ENCODE results near the gene PDE4B. TPM values are rescaled to one million over a fixed set of nuclear protein-coding genes. Genes with fewer than 3 reads are reported as not detected.
"Not testable (repeated sequence)": the region's sequence is repeated elsewhere in the genome, so short reads cannot be mapped to it uniquely, and the experiment has no call there.

PDE4B gene
- polyA plus RNA-seq, 1 donor (not counting 4 experiments of a cell fraction or from before 2014, with no cell fraction given) = 0.29 TPM

- Histone ChIP-seq H4K20me1 (ENCODE audit: control insufficient read depth, extremely low read depth, insufficient read depth, low read length) (no peaks in the 10 kb centered on the region), H2AFZ (ENCODE audit: control insufficient read depth, low read length) (no peak overlapping the region), H3K9me1 (ENCODE audit: control insufficient read depth, extremely low read depth, insufficient read depth, low read length) (no peaks in the 10 kb centered on the region), H3K27ac (ENCODE audit: control insufficient read depth, insufficient read depth, low read length) (no peak overlapping the region), H3K79me2 (ENCODE audit: control insufficient read depth, insufficient read depth, low read length) (no peaks in the 10 kb centered on the region), H3K9me3 (ENCODE audit: control insufficient read depth, low read depth, low read length) (no peaks in the 10 kb centered on the region), H3K27me3 (ENCODE audit: control insufficient read depth, extremely low read depth, insufficient read depth, low read length) (no peaks in the 10 kb centered on the region), H3K9ac (ENCODE audit: control insufficient read depth, extremely low read depth, insufficient read depth, low read length) (no peak overlapping the region), H3K4me1 (ENCODE audit: control insufficient read depth, extremely low read depth, insufficient read depth, low read length) (no peaks in the 10 kb centered on the region), H3K4me3 (ENCODE audit: control insufficient read depth in 2 of 3, extremely low read depth in 1 of 3, insufficient read depth in 2 of 3, low read depth in 1 of 3, low read length in 3 of 3) (no peak overlapping the region), H3K4me2 (ENCODE audit: control insufficient read depth, extremely low read depth, insufficient read depth, low read depth, low read length) (no peak overlapping the region), H3K36me3 (ENCODE audit: control insufficient read depth in 2 of 2, extremely low read depth in 1 of 2, insufficient read depth in 2 of 2, low read length in 2 of 2) (no peaks in the 10 kb centered on the region)
- no peak for FAIRE-seq
- TF ChIP-seq EZH2 (IDR thresholded peaks at IDR 0.05; ENCODE audit: low read length) = no peak
- TF ChIP-seq, protein P1, sequence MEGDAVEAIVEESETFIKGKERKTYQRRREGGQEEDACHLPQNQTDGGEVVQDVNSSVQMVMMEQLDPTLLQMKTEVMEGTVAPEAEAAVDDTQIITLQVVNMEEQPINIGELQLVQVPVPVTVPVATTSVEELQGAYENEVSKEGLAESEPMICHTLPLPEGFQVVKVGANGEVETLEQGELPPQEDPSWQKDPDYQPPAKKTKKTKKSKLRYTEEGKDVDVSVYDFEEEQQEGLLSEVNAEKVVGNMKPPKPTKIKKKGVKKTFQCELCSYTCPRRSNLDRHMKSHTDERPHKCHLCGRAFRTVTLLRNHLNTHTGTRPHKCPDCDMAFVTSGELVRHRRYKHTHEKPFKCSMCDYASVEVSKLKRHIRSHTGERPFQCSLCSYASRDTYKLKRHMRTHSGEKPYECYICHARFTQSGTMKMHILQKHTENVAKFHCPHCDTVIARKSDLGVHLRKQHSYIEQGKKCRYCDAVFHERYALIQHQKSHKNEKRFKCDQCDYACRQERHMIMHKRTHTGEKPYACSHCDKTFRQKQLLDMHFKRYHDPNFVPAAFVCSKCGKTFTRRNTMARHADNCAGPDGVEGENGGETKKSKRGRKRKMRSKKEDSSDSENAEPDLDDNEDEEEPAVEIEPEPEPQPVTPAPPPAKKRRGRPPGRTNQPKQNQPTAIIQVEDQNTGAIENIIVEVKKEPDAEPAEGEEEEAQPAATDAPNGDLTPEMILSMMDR (optimal IDR thresholded peaks at IDR 0.05 in 1 of 3, IDR thresholded peaks at IDR 0.05 in 1 of 3, conservative IDR thresholded peaks at IDR 0.05 in 1 of 3; ENCODE audit: extremely low read depth in 1 of 3, insufficient read depth in 2 of 3, low read length in 3 of 3) = no peak
- no peak for DNase-seq (ENCODE audit: low read depth, low spot score)
- dilution Hi-C loops (cut with MboI; ENCODE audit: extremely low pct_ligation_motif_present, low sequenced_read_pairs) = no loop called here
These were observed 612.4 kb downstream of the PDE4B start for GRCh38 chr1:66405061-66405460.

- H3K27me3 ChIP-seq (ENCODE audit: control insufficient read depth, extremely low read depth, insufficient read depth, low read length); DNase-seq (ENCODE audit: low read depth, low spot score); H3K9me3 ChIP-seq (ENCODE audit: control insufficient read depth, low read depth, low read length); dilution Hi-C loops (cut with MboI; ENCODE audit: extremely low pct_ligation_motif_present, low sequenced_read_pairs); FAIRE-seq; H3K4me1 ChIP-seq (ENCODE audit: control insufficient read depth, extremely low read depth, insufficient read depth, low read length); H4K20me1 ChIP-seq (ENCODE audit: control insufficient read depth, extremely low read depth, insufficient read depth, low read length); H3K79me2 ChIP-seq (ENCODE audit: control insufficient read depth, insufficient read depth, low read length); H3K4me3 ChIP-seq (ENCODE audit: control insufficient read depth in 2 of 3, extremely low read depth in 1 of 3, insufficient read depth in 2 of 3, low read depth in 1 of 3, low read length in 3 of 3); H3K27ac ChIP-seq (ENCODE audit: control insufficient read depth, insufficient read depth, low read length); H3K4me2 ChIP-seq (ENCODE audit: control insufficient read depth, extremely low read depth, insufficient read depth, low read depth, low read length); H3K9me1 ChIP-seq (ENCODE audit: control insufficient read depth, extremely low read depth, insufficient read depth, low read length); H2AFZ ChIP-seq (ENCODE audit: control insufficient read depth, low read length); H3K36me3 ChIP-seq (ENCODE audit: control insufficient read depth in 2 of 2, extremely low read depth in 1 of 2, insufficient read depth in 2 of 2, low read length in 2 of 2); H3K9ac ChIP-seq (ENCODE audit: control insufficient read depth, extremely low read depth, insufficient read depth, low read length): not testable (repeated sequence)
These were observed 618.8 kb downstream of the PDE4B start for GRCh38 chr1:66411449-66411848.

DNA sequence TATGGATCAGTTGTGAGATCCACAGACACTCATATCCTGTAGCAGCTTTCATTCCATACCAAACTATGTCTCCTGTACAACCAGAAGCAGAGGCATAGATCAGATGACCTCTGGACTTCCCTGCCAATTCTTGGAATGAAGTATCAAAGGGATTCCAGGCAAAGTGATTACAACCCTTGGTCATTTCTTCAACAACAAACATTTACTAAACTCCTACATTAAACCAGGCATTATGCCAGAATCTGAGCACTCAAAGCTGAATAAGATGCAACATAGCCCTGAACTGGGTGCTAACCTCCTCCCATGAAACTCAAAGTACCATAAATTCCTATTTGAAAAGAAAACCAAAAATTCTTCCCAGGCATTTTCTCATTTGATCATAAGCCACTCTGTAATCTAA lies 620.0 kb downstream of the PDE4B start:
- FAIRE-seq (no peak), DNase-seq (ENCODE audit: low read depth, low spot score) (no peak)
- Histone ChIP-seq H3K4me2 (ENCODE audit: control insufficient read depth, extremely low read depth, insufficient read depth, low read depth, low read length) (no peak overlapping the region), H2AFZ (ENCODE audit: control insufficient read depth, low read length) (no peak overlapping the region), H3K27me3 (ENCODE audit: control insufficient read depth, extremely low read depth, insufficient read depth, low read length) (no peaks in the 10 kb centered on the region), H3K36me3 (ENCODE audit: control insufficient read depth in 2 of 2, extremely low read depth in 1 of 2, insufficient read depth in 2 of 2, low read length in 2 of 2) (no peaks in the 10 kb centered on the region), H3K27ac (ENCODE audit: control insufficient read depth, insufficient read depth, low read length) (no peak overlapping the region), H3K79me2 (ENCODE audit: control insufficient read depth, insufficient read depth, low read length) (no peaks in the 10 kb centered on the region), H3K9ac (ENCODE audit: control insufficient read depth, extremely low read depth, insufficient read depth, low read length) (no peak overlapping the region), H4K20me1 (ENCODE audit: control insufficient read depth, extremely low read depth, insufficient read depth, low read length) (no peaks in the 10 kb centered on the region), H3K9me3 (ENCODE audit: control insufficient read depth, low read depth, low read length) (no peaks in the 10 kb centered on the region), H3K4me3 (ENCODE audit: control insufficient read depth in 2 of 3, extremely low read depth in 1 of 3, insufficient read depth in 2 of 3, low read depth in 1 of 3, low read length in 3 of 3) (no peak overlapping the region), H3K4me1 (ENCODE audit: control insufficient read depth, extremely low read depth, insufficient read depth, low read length) (no peaks in the 10 kb centered on the region), H3K9me1 (ENCODE audit: control insufficient read depth, extremely low read depth, insufficient read depth, low read length) (no peaks in the 10 kb centered on the region)
- dilution Hi-C loops (cut with MboI; ENCODE audit: extremely low pct_ligation_motif_present, low sequenced_read_pairs) = no loop called here
- no peak for TF ChIP-seq EZH2 (IDR thresholded peaks at IDR 0.05; ENCODE audit: low read length)
- TF ChIP-seq, protein P1 (optimal IDR thresholded peaks at IDR 0.05 in 1 of 3, IDR thresholded peaks at IDR 0.05 in 1 of 3, conservative IDR thresholded peaks at IDR 0.05 in 1 of 3; ENCODE audit: extremely low read depth in 1 of 3, insufficient read depth in 2 of 3, low read length in 3 of 3) = no peak

Data from keratinocyte (primary cell).